GM21367 (cell line): ENCODE data around the gene PUM2.
A peak's percentile ranks its signal among the peaks of the same experiment; 100 is the strongest.
"Not testable (repeated sequence)": the region's sequence is repeated elsewhere in the genome, so short reads cannot be mapped to it uniquely, and the experiment has no call there.

Experiments used
- ATAC-seq: cut with Tn5 transposase; IDR thresholded peaks from one replicate; pipeline ENCODE4 v1.9.1; 2021; ENCODE audit not compliant: unreplicated experiment

PUM2 gene

DNA sequence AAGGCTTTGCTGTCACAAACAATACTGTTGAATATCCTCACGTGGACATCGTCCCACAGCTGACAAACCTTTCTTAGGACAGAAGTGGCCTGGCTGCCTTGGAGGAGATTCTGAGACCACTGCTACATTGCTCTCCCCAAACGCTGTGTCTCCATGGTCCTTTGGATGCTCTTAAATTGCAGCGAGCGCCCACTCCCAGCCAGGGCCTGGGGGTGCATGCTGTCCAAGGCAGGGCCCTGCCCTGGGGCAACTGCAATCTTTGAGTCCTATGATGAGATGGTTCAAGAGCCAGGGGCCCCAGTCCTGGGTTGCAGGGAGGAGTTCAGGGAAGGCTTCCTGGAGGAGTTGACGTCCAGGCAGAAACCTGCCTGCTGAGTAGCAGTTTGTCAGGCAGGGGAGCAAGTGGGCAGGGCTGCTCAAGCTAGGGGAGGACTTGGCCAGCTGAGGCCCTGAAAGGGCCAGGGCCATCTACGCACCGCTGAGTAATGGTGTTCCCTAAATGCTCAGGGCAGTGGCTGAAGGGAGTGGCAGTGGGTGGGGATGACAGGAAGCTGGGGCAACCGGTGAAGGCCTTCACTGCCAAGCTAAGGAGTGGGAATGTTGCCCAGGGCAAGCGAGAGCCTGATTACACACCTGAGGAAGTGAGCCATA is 114.9 kb downstream of the PUM2 start:
- ATAC-seq: no peak

DNA sequence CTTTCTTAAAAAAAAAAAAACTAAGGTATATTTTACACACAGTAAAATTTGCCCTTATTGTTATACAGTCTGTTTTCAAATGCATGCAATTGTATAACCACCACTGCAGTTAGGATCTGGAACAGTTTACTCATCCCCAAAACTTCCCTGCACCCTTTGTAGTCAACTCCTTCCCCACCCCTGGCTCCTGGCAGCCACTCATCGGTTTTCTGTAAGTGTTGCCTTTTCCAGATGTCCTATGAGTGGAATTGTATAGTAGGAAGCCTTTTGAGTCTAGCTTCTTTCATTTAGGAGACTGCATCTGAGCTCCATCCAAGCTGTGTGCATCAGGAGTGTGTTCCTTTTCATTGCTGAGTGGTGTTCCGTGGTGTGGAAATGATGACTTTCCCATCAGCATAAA is 116.0 kb downstream of the PUM2 start:
- ATAC-seq: not testable (repeated sequence)

DNA sequence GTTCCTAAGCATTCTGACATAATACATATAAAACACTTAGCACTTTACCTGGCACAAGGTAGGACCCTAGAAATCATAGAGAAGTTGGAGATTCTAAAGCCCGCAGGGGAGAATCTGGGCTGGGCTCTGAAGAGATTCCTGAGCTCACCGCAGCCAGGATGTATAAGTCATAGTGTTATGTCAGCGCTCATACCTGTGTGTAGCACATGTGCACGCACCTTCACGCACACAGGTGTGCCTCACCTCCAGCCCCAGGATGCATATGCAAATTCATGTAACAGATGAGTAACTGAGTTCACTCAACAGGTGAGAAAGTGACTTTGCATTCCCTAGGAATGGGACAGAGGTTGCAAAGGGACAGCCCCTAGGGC is 117.8 kb downstream of the PUM2 start:
- no peak for ATAC-seq

- no peak for ATAC-seq
Measured at GRCh38 chr2:20231598-20232026, 119.0 kb downstream of the PUM2 start.

- no peak for ATAC-seq
Measured at GRCh38 chr2:20231159-20231558, 119.5 kb downstream of the PUM2 start.

DNA sequence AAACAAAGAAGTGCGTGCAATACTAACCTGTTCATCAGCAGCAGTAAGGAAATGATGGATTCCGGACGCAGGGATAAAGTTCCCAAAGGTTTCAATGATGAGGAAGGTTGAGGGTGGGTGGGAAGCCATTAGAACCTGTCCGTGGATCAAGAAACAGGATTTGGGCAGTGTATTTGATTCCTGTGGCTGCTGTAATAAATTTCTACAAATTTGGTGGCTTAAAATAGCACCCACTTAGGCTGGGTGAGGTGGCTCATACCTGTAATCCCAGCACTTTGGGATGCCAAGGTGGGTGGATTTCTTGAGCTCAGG is 120.6 kb downstream of the PUM2 start:
- no peak for ATAC-seq

DNA sequence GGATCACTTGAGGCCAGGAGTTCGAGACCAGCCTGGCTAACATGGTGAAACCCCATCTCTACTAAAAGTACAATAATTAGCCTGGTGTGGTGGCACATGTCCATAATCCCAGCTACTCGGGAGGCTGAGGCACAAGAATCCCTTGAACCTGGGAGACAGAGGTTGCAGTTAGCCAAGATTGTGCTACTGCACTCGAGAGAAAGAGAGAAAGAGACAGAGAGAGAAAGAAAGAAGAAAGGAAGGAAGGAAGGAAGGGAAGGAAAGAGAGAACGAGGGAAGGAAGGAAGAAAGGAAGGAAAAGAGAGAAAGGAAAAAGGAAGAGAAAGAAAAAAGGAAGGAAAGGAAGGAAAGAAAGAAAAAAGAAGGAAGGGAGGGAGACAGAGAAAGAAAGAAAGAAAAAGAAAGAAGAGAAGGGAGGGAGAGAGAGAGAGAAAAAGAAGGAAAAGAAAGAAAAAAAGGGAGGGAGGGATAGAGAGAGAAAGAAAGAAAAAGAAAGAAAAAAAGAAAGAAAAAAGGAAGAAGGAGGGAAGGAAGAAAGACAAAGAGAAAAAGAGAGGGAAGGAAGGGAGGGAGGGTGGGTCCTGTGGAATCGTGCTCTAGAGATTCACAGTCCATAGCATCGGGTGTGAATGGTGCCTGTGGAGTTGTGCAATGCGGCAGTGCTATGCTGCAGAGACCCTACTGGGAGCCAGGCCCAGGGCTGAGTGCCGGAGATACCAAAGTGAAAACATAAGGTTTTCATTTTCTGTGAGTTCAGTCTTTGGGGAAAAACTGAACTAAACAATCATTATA is 121.1 kb downstream of the PUM2 start:
- no peak for ATAC-seq

DNA sequence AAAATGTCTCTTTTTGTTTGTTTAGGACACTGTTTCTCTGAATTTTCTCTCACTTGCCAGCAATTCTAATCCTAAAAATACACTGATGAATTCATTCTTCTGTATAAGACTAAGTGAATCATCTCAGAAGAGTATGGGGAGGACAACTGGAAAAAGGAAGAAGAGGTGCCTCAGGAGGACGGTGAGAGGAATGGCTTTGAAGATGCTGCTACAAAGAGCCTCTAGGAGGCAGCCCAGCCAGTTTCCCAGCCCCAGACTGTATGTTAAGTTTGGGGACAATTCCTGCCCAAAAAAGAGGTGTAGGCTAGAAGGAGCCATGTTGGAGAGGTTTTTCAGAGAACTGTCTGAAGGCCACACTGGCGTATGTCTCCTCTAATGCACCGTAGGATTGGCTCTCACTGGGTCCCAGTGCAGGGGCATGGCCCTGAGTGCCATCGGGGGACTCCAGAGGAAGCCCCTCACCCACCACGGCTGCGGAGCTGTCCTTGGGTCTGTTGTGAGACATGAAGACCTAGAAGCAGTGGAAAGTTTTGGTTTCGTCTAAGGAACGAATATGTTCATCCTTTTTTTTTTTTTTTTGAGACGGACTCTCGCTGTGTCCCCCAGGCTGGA is 122.6 kb downstream of the PUM2 start:
- ATAC-seq: no peak

DNA sequence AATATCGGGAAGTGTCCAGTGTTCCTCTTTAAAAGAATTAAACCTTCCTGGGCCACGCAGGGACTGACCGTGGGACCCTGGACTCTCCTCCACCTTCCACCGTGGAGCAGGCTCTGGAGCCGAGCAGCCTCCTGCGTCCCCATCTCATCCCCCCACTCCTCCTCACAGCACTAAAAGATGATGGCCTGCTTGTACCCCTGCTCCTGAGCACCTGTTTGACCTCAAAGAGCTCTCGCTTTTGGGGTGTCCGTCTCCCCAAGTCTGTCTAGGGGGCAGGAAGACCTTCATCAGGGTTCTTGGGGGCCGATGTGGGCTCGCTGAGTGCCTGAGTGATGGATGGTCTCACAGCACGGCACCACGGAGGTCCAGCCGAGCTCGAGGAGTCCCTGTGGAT is 124.5 kb downstream of the PUM2 start:
- ATAC-seq: no peak

GRCh38 chr2:20225294-20226151 is 125.1 kb downstream of the PUM2 start:
- peak; percentile 63 for ATAC-seq

DNA sequence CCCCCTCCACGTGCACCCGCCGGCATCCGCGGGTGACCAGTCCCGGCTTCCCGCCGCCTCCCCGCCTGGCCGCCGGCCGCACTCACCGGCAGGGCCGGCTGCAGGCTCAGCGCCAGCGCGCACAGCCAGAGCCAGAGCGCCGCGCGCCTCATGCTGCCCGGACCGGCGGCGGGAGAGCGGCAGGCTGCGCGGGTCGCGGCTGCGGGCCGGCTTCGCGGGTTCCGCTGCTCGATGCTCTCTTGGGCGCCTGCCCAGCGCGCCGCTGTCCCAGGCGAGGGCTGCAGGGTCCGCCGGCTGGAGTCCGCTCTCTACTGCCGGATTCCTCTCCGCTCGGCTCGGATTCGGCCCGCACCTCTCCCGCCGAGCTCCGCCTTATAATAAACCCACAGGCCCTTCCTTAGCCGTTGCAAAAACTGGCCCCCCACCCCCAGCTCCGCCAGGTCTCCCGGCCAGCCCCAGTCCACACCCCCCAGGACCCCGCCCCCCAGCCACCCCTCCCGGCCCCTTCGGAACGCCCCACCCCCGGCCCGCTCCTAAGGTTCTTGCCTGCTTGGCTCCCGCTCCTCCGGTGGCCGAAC is 125.8 kb downstream of the PUM2 start, which contains the start of gene SDC1:
SDC1 (minus strand) TSS at position 415 of the 578 bp plus-strand sequence; CDS start at position 152, 263 bp downstream.
- no peak for ATAC-seq

- ATAC-seq: no peak
Measured at GRCh38 chr2:20224164-20224715, 126.4 kb downstream of the PUM2 start.

GRCh38 chr2:20223407-20224163 is 127.1 kb downstream of the PUM2 start:
- ATAC-seq: no peak

- no peak for ATAC-seq
Measured at GRCh38 chr2:20222769-20223406, 127.8 kb downstream of the PUM2 start.

DNA sequence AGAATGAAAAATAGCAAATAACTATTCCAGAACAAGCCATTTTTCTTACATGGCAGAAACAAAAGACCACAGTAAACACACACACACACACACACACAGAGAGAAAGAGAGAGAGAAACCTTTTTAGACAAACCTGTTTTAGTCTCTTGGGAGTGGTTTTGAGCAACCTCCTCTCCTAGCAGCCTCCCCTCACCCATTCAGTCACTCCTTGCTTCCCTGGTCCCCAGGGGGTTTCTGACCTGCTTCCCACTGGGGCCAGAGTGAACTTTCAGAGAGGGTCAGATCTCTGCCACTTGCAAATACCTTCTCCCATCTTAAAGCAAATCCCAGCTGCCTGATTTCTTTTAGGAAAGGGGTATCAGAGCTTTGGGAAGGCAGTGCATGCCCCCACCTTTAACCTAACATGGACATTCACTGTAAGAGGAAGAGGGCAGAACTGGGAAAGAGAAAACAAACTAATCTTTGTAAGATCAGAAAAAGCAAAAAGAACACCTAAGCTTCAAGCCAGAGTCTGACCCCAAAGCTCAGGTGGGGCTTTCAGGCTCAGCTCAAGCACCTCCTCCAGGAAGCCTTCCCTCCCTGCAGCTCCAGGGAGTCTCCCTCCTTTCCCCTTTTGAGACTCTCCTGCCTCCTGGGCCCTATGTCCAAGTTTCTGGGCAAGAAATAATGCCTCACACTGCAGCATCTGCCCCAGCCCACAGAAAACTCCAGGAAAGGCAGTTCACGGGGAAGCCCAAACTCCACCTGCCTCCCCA is 128.5 kb downstream of the PUM2 start:
- ATAC-seq: no peak

- ATAC-seq: no peak
Measured at GRCh38 chr2:20221555-20221973, 129.1 kb downstream of the PUM2 start.

- no peak for ATAC-seq
Measured at GRCh38 chr2:20220806-20221554, 129.7 kb downstream of the PUM2 start.

DNA sequence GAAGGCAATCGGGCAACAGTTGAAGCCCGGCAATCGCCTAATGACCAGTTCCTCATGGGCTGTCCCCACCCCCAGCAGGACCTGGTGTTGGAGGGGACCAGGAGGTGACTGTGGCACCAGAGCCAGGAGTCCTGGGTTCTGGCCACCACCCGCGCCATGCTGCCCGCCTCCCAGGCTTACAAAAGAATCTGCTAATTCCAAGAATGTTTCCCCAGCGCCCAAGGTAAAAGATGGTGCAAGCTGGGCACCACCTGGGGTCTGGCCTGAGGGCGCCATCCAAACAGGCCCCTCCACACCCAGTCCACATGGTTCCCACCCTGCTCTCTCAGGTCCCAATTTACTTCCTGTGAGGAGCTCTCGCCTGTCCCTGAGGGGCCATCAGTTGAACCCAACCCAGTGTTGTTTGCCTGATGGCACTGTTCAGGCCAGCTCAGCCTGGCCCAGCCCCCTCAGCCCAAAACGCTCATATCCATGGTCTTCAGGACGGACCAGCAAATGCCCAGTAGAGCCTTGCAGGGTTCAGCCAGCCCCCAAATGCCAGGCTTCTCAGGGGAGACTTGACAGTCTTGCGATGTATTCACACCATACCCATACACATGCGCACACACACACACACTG is 130.8 kb downstream of the PUM2 start:
- ATAC-seq: no peak
